Loucy (cell line): ENCODE results near the gene ELAVL2.

Experiments used
- H2AFZ ChIP-seq: fragments of 200-600 bp; sonication (generic); 2 replicates; pipeline ENCODE4 v1.6.0; 2016; ENCODE audit warnings: antibody characterized with exemption, mild to moderate bottlenecking, low read length, moderate library complexity
- H3F3A ChIP-seq: fragments of 200-600 bp; 2 replicates; pipeline ENCODE4 v1.6.0; 2016; ENCODE audit warnings: antibody characterized with exemption, low read depth, mild to moderate bottlenecking
- H3K27me3 ChIP-seq: fragments of 200-600 bp; sonication (generic); 2 replicates; pipeline ENCODE4 v1.6.1; 2014; ENCODE audit warnings: low read length, mild to moderate bottlenecking; ENCODE audit not compliant: insufficient read depth, poor library complexity, severe bottlenecking
- H3K36me3 ChIP-seq: fragments of 200-600 bp; sonication (generic); 2 replicates; pipeline ENCODE4 v1.6.1; 2016; ENCODE audit warnings: low read length; ENCODE audit not compliant: insufficient read depth
- H3K4me1 ChIP-seq: fragments of 200-600 bp; sonication (generic); 2 replicates; pipeline ENCODE4 v1.5.1; 2014; ENCODE audit warnings: low read length, mild to moderate bottlenecking; ENCODE audit not compliant: insufficient read depth, poor library complexity, severe bottlenecking
- H3K4me2 ChIP-seq: fragments of 200-600 bp; sonication (generic); 2 replicates; pipeline ENCODE4 v1.6.0; 2014; ENCODE audit warnings: antibody characterized with exemption, low read length, low read depth, mild to moderate bottlenecking; ENCODE audit not compliant: poor library complexity, severe bottlenecking
- H3K4me3 ChIP-seq: fragments of 200-600 bp; sonication (generic); 2 replicates; pipeline ENCODE4 v1.5.1; 2014; ENCODE audit warnings: low read length, mild to moderate bottlenecking, mixed read lengths; ENCODE audit not compliant: poor library complexity, severe bottlenecking
- H3K79me2 ChIP-seq: fragments of 200-600 bp; sonication (generic); 2 replicates; pipeline ENCODE4 v1.6.1; 2014; ENCODE audit warnings: low read length; ENCODE audit not compliant: insufficient read depth
- H3K9ac ChIP-seq: fragments of 200-600 bp; sonication (generic); 2 replicates; pipeline ENCODE4 v1.6.0; 2014; ENCODE audit warnings: mild to moderate bottlenecking, low read depth, low read length, moderate library complexity; ENCODE audit not compliant: poor library complexity, severe bottlenecking
- H3K9me2 ChIP-seq: fragments of 200-600 bp; sonication (generic); replicated peaks from 2 replicates; pipeline ENCODE4 v1.6.1; 2016; ENCODE audit warnings: low read depth, low read length, mixed read lengths
- H3K9me3 ChIP-seq: fragments of 200-600 bp; sonication (generic); 2 replicates; pipeline ENCODE4 v1.6.1; 2014; ENCODE audit warnings: mild to moderate bottlenecking, antibody characterized with exemption, low read length, low read depth; ENCODE audit not compliant: insufficient read depth
- H4K20me1 ChIP-seq: fragments of 200-600 bp; sonication (generic); 2 replicates; pipeline ENCODE4 v1.6.0; 2014; ENCODE audit warnings: antibody characterized with exemption, low read length, mild to moderate bottlenecking; ENCODE audit not compliant: insufficient read depth, poor library complexity, severe bottlenecking
- EZH2phosphoT487 ChIP-seq: fragments of 200-600 bp; IDR thresholded peaks from 2 replicates; pipeline ENCODE4 v1.6.1; 2018; ENCODE audit warnings: antibody characterized with exemption, mild to moderate bottlenecking, moderate library complexity, borderline replicate concordance
- TF ChIP-seq, protein P1 (sequence below): fragments of 200-600 bp; sonication (generic); conservative IDR thresholded peaks from 2 replicates; pipeline ENCODE4 v1.5.1; 2014; ENCODE audit warnings: mild to moderate bottlenecking, antibody characterized with exemption, low read length

ELAVL2 gene

DNA sequence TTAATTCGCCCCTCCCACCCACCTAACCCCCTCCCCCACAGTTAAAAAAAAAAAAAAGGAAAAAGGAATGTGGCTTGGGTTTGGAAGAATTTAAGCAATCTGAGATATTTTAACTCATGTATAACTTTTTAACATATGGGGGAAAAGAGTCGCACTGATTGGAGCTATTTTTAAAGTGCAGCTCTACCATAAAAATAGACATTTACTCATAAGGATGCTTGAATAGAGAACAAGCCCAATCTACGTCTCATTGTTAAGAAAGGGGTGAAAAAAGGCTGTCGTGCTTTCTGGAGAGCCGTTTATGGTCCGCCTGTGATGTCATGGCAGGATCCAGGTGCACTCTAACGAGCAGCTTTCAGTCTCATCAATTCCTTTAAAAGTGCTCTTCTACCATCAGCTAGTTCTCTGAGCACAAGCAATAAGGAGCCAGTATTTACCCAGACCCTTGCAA, 142.4 kb downstream of the ELAVL2 start:
- Histone ChIP-seq H2AFZ (no peak overlapping the region), H3K9me2 (no peaks in the 10 kb centered on the region), H3K27me3 (no peaks in the 10 kb centered on the region), H3K4me3 (no peak overlapping the region), H3K4me1 (no peaks in the 10 kb centered on the region), H4K20me1 (no peaks in the 10 kb centered on the region), H3K36me3 (no peaks in the 10 kb centered on the region), H3K4me2 (no peak overlapping the region), H3K79me2 (no peaks in the 10 kb centered on the region), H3K9ac (no peak overlapping the region), H3F3A (no peaks in the 10 kb centered on the region), H3K9me3 (no peaks in the 10 kb centered on the region)
- TF ChIP-seq, protein P1, sequence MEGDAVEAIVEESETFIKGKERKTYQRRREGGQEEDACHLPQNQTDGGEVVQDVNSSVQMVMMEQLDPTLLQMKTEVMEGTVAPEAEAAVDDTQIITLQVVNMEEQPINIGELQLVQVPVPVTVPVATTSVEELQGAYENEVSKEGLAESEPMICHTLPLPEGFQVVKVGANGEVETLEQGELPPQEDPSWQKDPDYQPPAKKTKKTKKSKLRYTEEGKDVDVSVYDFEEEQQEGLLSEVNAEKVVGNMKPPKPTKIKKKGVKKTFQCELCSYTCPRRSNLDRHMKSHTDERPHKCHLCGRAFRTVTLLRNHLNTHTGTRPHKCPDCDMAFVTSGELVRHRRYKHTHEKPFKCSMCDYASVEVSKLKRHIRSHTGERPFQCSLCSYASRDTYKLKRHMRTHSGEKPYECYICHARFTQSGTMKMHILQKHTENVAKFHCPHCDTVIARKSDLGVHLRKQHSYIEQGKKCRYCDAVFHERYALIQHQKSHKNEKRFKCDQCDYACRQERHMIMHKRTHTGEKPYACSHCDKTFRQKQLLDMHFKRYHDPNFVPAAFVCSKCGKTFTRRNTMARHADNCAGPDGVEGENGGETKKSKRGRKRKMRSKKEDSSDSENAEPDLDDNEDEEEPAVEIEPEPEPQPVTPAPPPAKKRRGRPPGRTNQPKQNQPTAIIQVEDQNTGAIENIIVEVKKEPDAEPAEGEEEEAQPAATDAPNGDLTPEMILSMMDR: no peak
- TF ChIP-seq EZH2phosphoT487: no peak

DNA sequence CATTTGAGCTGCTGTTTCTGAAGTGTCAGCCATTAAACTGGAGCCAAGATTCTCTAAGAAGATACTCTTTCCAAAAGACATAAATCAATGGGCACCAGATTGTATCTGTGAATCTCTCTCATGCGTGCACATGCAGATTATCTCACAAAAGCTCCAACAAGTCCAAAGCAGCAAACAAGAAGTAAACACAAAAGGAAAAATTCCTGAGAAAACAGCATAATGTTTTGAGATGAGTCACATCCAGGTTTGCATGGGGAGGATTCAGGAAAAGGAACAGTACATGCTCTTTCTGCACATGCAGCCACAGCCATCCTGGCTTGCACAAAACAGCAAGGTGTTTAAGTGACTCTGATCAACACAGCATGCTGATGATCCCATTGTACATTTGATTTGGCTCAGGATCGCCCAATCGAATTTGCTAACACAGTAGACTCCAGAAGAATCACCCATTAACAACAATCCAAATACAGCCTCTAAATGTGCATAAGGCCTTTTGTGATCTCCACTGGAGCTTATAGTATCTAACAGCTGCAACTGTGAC, 143.1 kb downstream of the ELAVL2 start:
- Histone ChIP-seq H3F3A (no peaks in the 10 kb centered on the region), H3K27me3 (no peaks in the 10 kb centered on the region), H3K4me3 (no peak overlapping the region), H2AFZ (no peak overlapping the region), H4K20me1 (no peaks in the 10 kb centered on the region), H3K79me2 (no peaks in the 10 kb centered on the region), H3K36me3 (no peaks in the 10 kb centered on the region), H3K9me3 (no peaks in the 10 kb centered on the region), H3K9me2 (no peaks in the 10 kb centered on the region), H3K9ac (no peak overlapping the region), H3K4me1 (no peaks in the 10 kb centered on the region), H3K4me2 (no peak overlapping the region)
- TF ChIP-seq, protein P1: no peak
- TF ChIP-seq EZH2phosphoT487: no peak

DNA sequence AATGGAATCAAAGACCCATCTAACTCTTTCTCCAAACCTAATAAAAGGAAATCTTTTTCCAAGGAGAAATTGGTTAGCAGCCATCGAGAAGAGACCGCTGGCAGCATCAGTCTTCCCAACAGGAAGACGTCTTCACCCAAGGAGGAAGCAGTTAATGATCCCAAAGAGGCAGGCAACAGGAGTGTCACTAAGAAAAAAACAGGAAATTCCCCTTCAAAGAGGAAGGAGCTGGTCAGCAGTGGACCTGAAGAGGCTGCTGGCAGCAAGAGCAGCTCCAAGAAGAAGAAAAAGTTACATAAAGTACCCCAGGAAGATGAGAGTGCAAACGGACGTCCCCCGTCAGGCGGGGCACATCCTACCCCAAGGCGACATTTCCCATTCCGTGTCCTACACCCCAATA, 143.7 kb downstream of the ELAVL2 start:
- Histone ChIP-seq H3K27me3 (no peaks in the 10 kb centered on the region), H3K4me1 (no peaks in the 10 kb centered on the region), H3K79me2 (no peaks in the 10 kb centered on the region), H3K9me3 (no peaks in the 10 kb centered on the region), H3K36me3 (no peaks in the 10 kb centered on the region), H2AFZ (no peak overlapping the region), H4K20me1 (no peaks in the 10 kb centered on the region), H3K9me2 (no peaks in the 10 kb centered on the region), H3K4me3 (no peak overlapping the region), H3K4me2 (no peak overlapping the region), H3K9ac (no peak overlapping the region), H3F3A (no peaks in the 10 kb centered on the region)
- TF ChIP-seq, protein P1: no peak
- TF ChIP-seq EZH2phosphoT487: no peak
